ENCODE results near the gene AGO3. TPM values are rescaled to one million over a fixed set of nuclear protein-coding genes. Genes with fewer than 3 reads are reported as not detected.

Gene AGO3
- total RNA-seq, 2 experiments from 2014 or later: 25.1 to 28.2 TPM

- H3K27me3 Mint-ChIP-seq (ENCODE audit: low read depth): peaks cover 29% of the 10 kb centered on the region
- H3K4me3 Mint-ChIP-seq: peak overlapping the region; percentile 87
- CTCF ChIA-PET: interaction anchor here (0.9 to 1.1 kb wide), 2 partner anchors 8 to 58 kb away, joined by 4 to 5 read pairs; no protein-coding TSS in a partner anchor
- peaks cover 20% of the 10 kb centered on the region for H3K4me1 Mint-ChIP-seq (ENCODE audit: low read depth)
- no peaks in the 10 kb centered on the region for H3K9me3 Mint-ChIP-seq
- H3K36me3 Mint-ChIP-seq (ENCODE audit: low read depth): peaks cover 7% of the 10 kb centered on the region
- no peak for DNase-seq
- intact Hi-C loops (cut with micrococcal nuclease): loop anchor here (1.0 to 5.0 kb wide), 3 partner anchors 156 to 220 kb away; partner anchors contain the start of genes AGO1, AGO3 and SH3D21
- no peak overlapping the region for H3K27ac Mint-ChIP-seq
These were observed 156.6 kb downstream of the AGO3 start for GRCh38 chr1:36087233-36088123.

- no peak overlapping the region for H3K27ac Mint-ChIP-seq
- intact Hi-C loops (cut with micrococcal nuclease): loop anchor here (1.0 to 5.0 kb wide), 3 partner anchors 157 to 219 kb away; partner anchors contain the start of genes AGO1, AGO3 and SH3D21
- peaks cover 20% of the 10 kb centered on the region for H3K4me1 Mint-ChIP-seq (ENCODE audit: low read depth)
- H3K36me3 Mint-ChIP-seq (ENCODE audit: low read depth): peaks cover 10% of the 10 kb centered on the region
- H3K4me3 Mint-ChIP-seq: peak overlapping the region; percentile 87
- peaks cover 26% of the 10 kb centered on the region for H3K27me3 Mint-ChIP-seq (ENCODE audit: low read depth)
- H3K9me3 Mint-ChIP-seq: no peaks in the 10 kb centered on the region
- peak; percentile 11 for DNase-seq
- CTCF ChIA-PET: no interaction called here
These were observed 157.3 kb downstream of the AGO3 start for GRCh38 chr1:36088265-36088576.

GRCh38 chr1:36088577-36089392 lies 157.9 kb downstream of the AGO3 start, which contains the start of gene ADPRS:
ADPRS (plus strand) TSS chr1:36088892; CDS start chr1:36088905, 13 bp downstream.
- peak; percentile 92 for DNase-seq
- CTCF ChIA-PET: interaction anchor here (1.6 kb wide), 1 partner anchor 14 kb away, joined by 3 read pairs; no protein-coding TSS in a partner anchor
- Mint-ChIP-seq H3K27ac (peak within 1 kb of the TSS; percentile 72), H3K4me3 (peak within 1 kb of the TSS; percentile 87), H3K9me3 (no peaks in the 10 kb centered on the region), H3K36me3 (ENCODE audit: low read depth) (peaks cover 10% of the 10 kb centered on the region), H3K27me3 (ENCODE audit: low read depth) (peaks cover 21% of the 10 kb centered on the region), H3K4me1 (ENCODE audit: low read depth) (peaks cover 20% of the 10 kb centered on the region)
- intact Hi-C loops (cut with micrococcal nuclease): loop anchor here (1.0 to 5.0 kb wide), 4 partner anchors 61 to 219 kb away; partner anchors contain the start of genes AGO1, AGO3, SH3D21 and TRAPPC3

GRCh38 chr1:36089393-36090121 lies 158.7 kb downstream of the AGO3 start:
- peaks cover 18% of the 10 kb centered on the region for H3K27me3 Mint-ChIP-seq (ENCODE audit: low read depth)
- DNase-seq: no peak
- CTCF ChIA-PET: interaction anchor here (1.6 kb wide), 1 partner anchor 13 kb away, joined by 3 read pairs; no protein-coding TSS in a partner anchor
- H3K27ac Mint-ChIP-seq: peak overlapping the region; percentile 72
- H3K4me3 Mint-ChIP-seq: peak overlapping the region; percentile 87
- H3K9me3 Mint-ChIP-seq: no peaks in the 10 kb centered on the region
- H3K4me1 Mint-ChIP-seq (ENCODE audit: low read depth): peaks cover 17% of the 10 kb centered on the region
- intact Hi-C loops (cut with micrococcal nuclease): loop anchor here (1.0 to 5.0 kb wide), 2 partner anchors 60 to 218 kb away; partner anchors contain the start of genes SH3D21 and TRAPPC3
- H3K36me3 Mint-ChIP-seq (ENCODE audit: low read depth): peaks cover 10% of the 10 kb centered on the region

DNA sequence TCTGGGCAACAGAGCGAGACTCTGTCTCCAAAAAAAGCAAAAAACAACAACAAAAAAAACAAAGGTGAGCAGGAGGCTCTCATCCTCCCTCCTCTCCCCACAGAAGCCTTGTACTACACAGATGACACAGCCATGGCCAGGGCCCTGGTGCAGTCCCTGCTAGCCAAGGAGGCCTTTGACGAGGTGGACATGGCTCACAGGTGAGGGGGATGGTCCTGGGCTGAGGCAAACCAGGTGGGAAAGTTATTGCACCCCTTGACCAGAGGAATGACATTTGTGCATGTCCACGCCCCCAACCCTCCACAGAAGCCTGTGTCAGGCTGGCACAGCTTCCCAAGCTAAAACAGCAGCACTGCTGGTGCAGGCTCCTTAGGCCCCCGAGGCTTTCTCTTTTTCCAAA lies 160.2 kb downstream of the AGO3 start:
- Mint-ChIP-seq H3K9me3 (no peaks in the 10 kb centered on the region), H3K4me3 (no peak overlapping the region), H3K27ac (no peak overlapping the region), H3K27me3 (ENCODE audit: low read depth) (peaks cover 6% of the 10 kb centered on the region), H3K4me1 (ENCODE audit: low read depth) (peaks cover 17% of the 10 kb centered on the region), H3K36me3 (ENCODE audit: low read depth) (peaks cover 10% of the 10 kb centered on the region)
- intact Hi-C loops (cut with micrococcal nuclease): no loop called here
- no peak for DNase-seq
- CTCF ChIA-PET: interaction anchor here (0.7 to 1.2 kb wide), 2 partner anchors 9 to 37 kb away, joined by 3 read pairs; no protein-coding TSS in a partner anchor

DNA sequence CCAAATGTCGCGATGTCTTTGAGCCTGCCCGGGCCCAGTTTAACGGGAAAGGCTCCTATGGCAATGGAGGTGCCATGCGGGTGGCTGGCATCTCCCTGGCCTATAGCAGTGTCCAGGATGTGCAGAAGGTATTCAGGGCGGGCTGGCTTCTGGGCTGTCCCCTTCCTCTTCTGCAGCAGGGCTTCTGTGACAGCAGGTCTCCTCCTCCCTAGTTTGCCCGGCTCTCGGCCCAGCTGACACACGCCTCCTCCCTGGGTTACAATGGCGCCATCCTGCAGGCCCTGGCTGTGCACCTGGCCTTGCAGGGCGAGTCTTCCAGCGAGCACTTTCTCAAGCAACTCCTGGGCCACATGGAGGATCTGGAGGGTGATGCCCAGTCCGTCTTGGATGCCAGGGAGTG lies 160.8 kb downstream of the AGO3 start:
- Mint-ChIP-seq H3K27ac (no peak overlapping the region), H3K4me3 (no peak overlapping the region), H3K9me3 (no peaks in the 10 kb centered on the region), H3K4me1 (ENCODE audit: low read depth) (peaks cover 17% of the 10 kb centered on the region), H3K36me3 (ENCODE audit: low read depth) (peaks cover 10% of the 10 kb centered on the region), H3K27me3 (ENCODE audit: low read depth) (peaks cover 2% of the 10 kb centered on the region)
- CTCF ChIA-PET: no interaction called here
- no peak for DNase-seq
- intact Hi-C loops (cut with micrococcal nuclease): no loop called here

GRCh38 chr1:36092166-36092797 lies 161.4 kb downstream of the AGO3 start:
- intact Hi-C loops (cut with micrococcal nuclease): no loop called here
- Mint-ChIP-seq H3K27me3 (ENCODE audit: low read depth) (no peaks in the 10 kb centered on the region), H3K27ac (peak overlapping the region; percentile 30), H3K36me3 (ENCODE audit: low read depth) (peaks cover 10% of the 10 kb centered on the region), H3K4me3 (no peak overlapping the region), H3K4me1 (ENCODE audit: low read depth) (peaks cover 17% of the 10 kb centered on the region), H3K9me3 (no peaks in the 10 kb centered on the region)
- DNase-seq: no peak
- CTCF ChIA-PET: interaction anchor here (1.0 to 3.7 kb wide), 3 partner anchors 43 to 96 kb away, joined by 3 to 23 read pairs (median 5); partner anchors contain the start of gene TRAPPC3

DNA sequence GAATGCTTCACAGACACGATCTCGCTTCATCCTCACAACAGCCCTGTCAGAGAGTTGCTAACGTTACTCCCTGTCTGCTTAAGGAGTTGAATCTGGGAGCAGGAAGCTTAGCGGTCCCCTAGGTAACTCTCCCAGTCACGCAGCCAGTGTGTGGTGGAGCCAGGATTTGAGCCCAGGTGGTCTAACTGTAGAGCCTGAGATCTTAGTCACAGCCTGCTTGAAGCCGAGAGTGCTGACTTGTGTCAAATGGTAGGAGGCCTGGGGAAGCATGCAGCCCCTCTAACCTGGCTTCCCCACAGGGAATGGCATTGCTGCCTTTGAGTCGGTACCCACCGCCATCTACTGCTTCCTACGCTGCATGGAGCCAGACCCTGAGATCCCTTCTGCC lies 161.9 kb downstream of the AGO3 start:
- Mint-ChIP-seq H3K36me3 (ENCODE audit: low read depth) (peaks cover 10% of the 10 kb centered on the region), H3K9me3 (no peaks in the 10 kb centered on the region), H3K4me1 (ENCODE audit: low read depth) (peaks cover 17% of the 10 kb centered on the region), H3K27ac (peak overlapping the region; percentile 30), H3K27me3 (ENCODE audit: low read depth) (no peaks in the 10 kb centered on the region), H3K4me3 (no peak overlapping the region)
- intact Hi-C loops (cut with micrococcal nuclease): no loop called here
- CTCF ChIA-PET: interaction anchor here (1.0 to 3.7 kb wide), 3 partner anchors 42 to 95 kb away, joined by 3 to 23 read pairs (median 5); partner anchors contain the start of gene TRAPPC3
- no peak for DNase-seq

DNA sequence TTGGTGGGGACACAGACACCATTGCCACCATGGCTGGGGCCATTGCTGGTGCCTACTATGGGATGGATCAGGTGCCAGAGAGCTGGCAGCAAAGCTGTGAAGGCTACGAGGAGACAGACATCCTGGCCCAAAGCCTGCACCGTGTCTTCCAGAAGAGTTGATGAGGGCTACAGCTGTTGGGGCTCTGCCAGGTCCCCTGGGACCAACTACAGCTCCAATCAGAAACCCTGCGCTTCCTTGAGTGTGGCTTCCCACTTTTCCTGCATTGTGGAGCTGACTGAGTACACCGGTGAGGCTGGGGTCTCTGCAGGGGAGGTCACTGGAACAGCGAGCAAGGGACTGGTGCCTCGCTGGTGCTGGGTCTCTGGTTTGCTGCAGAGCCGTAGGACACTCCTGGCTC lies 162.3 kb downstream of the AGO3 start:
- Mint-ChIP-seq H3K36me3 (ENCODE audit: low read depth) (peaks cover 10% of the 10 kb centered on the region), H3K27ac (no peak overlapping the region)

DNA sequence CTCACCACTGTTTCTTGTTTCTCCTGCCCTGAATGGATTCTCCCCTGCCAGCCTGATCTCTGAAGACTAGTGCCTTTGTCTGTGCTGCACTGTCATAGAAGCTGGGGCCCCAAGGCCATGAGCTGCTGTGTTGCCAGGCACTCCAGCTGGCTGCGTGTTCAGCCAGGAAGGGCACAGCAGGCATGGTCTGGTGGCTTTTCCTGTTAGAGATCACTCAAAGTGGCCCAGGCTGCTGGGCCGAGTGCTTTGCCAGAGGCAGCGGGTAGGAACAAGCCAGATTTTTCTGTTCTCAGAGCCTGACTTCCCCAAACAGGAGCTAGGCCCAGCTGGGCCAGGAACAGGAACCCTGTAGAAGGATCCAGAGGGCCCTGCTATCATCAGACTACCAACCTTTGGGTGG lies 163.0 kb downstream of the AGO3 start:
- CTCF ChIA-PET: interaction anchor here (1.7 to 3.7 kb wide), 2 partner anchors 41 to 55 kb away, joined by 5 to 23 read pairs; partner anchors contain the start of gene TRAPPC3
- Mint-ChIP-seq H3K36me3 (ENCODE audit: low read depth) (peaks cover 10% of the 10 kb centered on the region), H3K9me3 (no peaks in the 10 kb centered on the region), H3K4me1 (ENCODE audit: low read depth) (peaks cover 15% of the 10 kb centered on the region), H3K27ac (no peak overlapping the region), H3K4me3 (no peak overlapping the region), H3K27me3 (ENCODE audit: low read depth) (no peaks in the 10 kb centered on the region)
- no peak for DNase-seq
- intact Hi-C loops (cut with micrococcal nuclease): no loop called here

More for the DNA sequence above, 162.3 kb downstream of the AGO3 start:
- Mint-ChIP-seq H3K4me1 (ENCODE audit: low read depth) (peaks cover 15% of the 10 kb centered on the region), H3K27me3 (ENCODE audit: low read depth) (no peaks in the 10 kb centered on the region), H3K9me3 (no peaks in the 10 kb centered on the region), H3K4me3 (no peak overlapping the region)
- CTCF ChIA-PET: interaction anchor here (1.7 to 3.7 kb wide), 2 partner anchors 42 to 56 kb away, joined by 5 to 23 read pairs; partner anchors contain the start of gene TRAPPC3
- intact Hi-C loops (cut with micrococcal nuclease): no loop called here
- no peak for DNase-seq

GRCh38 chr1:36094621-36095061 lies 163.7 kb downstream of the AGO3 start:
- intact Hi-C loops (cut with micrococcal nuclease): no loop called here
- no peak for DNase-seq
- Mint-ChIP-seq H3K36me3 (ENCODE audit: low read depth) (peaks cover 7% of the 10 kb centered on the region), H3K4me1 (ENCODE audit: low read depth) (peaks cover 13% of the 10 kb centered on the region), H3K27me3 (ENCODE audit: low read depth) (no peaks in the 10 kb centered on the region), H3K27ac (no peak overlapping the region), H3K9me3 (no peaks in the 10 kb centered on the region), H3K4me3 (no peak overlapping the region)
- CTCF ChIA-PET: interaction anchor here (0.5 to 3.7 kb wide), 4 partner anchors 8 to 97 kb away, joined by 3 to 23 read pairs (median 4); no protein-coding TSS in a partner anchor

Measured in activated naive CD4-positive, alpha-beta T cell treated with anti-CD3 and anti-CD28 coated beads for 36 hours (primary cell).